GM21367 (cell line): ENCODE measurements around the gene OR2J3.
"Not testable (repeated sequence)": the region's sequence is repeated elsewhere in the genome, so short reads cannot be mapped to it uniquely, and the experiment has no call there.

Source experiments
- ATAC-seq: cut with Tn5 transposase; IDR thresholded peaks from one replicate; pipeline ENCODE4 v1.9.1; 2021; ENCODE audit not compliant: unreplicated experiment

OR2J3 gene

DNA sequence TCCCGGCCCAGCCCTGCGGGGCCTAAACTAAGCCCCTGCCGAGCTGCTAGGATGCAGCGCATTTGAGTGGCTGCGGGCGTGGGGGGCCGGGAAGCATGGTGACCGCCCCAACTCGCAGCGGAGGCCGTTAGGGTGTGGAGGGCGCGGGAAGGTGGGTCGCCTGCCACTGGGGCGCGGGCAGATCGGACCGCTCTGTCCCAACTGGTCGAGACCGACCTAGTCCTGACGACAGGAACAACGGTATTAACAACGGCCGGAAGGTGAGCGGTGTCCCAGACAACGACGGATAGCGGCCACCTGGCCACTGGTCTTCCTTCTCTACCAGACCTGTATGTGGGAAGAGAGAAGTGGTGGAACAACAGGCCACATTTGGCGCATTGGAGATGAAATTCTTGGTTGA, 52.1 kb downstream of the OR2J3 start:
- ATAC-seq, result not testable (repeated sequence)
